H1 (cell line): Measurements from ENCODE around the gene SMIM44. TPM values are rescaled to one million over a fixed set of nuclear protein-coding genes. Genes with fewer than 3 reads are reported as not detected.

ENCODE experiments used
- CHD1 ChIP-seq: IDR thresholded peaks from 2 replicates; pipeline ENCODE4 v1.6.1; 2012; ENCODE audit warnings: low read depth, low read length, improper control_type of control experiment
- POLR2A ChIP-seq, 2 experiments: IDR thresholded peaks; 1 replicate in 1 of 2; 2 replicates in 1 of 2; pipeline ENCODE4 v1.6.1; 2011; ENCODE audit warnings: low read depth in 2 of 2, low read length in 2 of 2, mild to moderate bottlenecking in 2 of 2; ENCODE audit errors: control extremely low read depth in 1 of 2
- polyA plus RNA-seq, 7 experiments: library from polyadenylated mRNA; depleted of rRNA in 3 of 7; stranded (reverse) in 5 of 7; unstranded in 2 of 7; fragments of >200 nt in 5 of 7; fragments of 200-250 nt in 2 of 7; gene quantifications; 1 replicate in 5 of 7; 2 replicates in 1 of 7; 4 replicates in 1 of 7; pipeline versions ENCODE4 v1.2.1 to v1.2.3, GENCODE V29; 2011 to 2013; ENCODE audit warnings: missing spikeins in 2 of 7, mixed read lengths in 2 of 7
- total RNA-seq: library from RNA; stranded (reverse); fragmentation: NEBNext Ultra II Directional; extraction: Animal tissue kit (Norgen Biotek cat#: 25700); gene quantifications from 2 replicates; pipeline ENCODE4 v1.2.1, GENCODE V29; 2021

SMIM44 gene
- total and polyA plus RNA-seq, 2 of the 8 experiments (the other 6 are each of a cell fraction or from before 2014, with no cell fraction given) = not detected

DNA sequence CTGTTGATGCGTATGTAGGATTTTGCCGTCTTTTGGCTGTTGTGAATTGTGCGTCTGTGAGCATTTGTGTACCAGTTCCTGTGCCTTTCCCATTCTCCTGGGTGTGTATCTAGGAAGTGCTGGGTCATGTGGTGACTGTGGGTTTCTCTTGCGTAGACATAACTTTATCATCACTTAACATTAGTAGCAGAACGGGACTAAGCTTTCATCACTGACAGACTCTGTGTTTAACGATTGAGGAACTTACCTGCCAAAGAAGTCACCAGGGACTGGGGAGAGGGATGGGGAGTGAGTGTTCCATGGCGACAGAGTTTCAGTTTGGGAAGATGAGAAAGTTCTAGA lies 37.8 kb upstream of the SMIM44 start (continued):
- no peak for TF ChIP-seq POLR2A (IDR thresholded peaks at IDR 0.05; ENCODE audit: control extremely low read depth in 1 of 2, low read depth in 2 of 2, low read length in 2 of 2)
- TF ChIP-seq CHD1 = no peak
